ENCODE results near the gene C1orf159.

- no peak for TF ChIP-seq CTCF (IDR thresholded peaks at IDR 0.05)
- peak; percentile 39 to 55 for TF ChIP-seq POLR2A (IDR thresholded peaks at IDR 0.05)
Measured at GRCh38 chr1:1069056-1069710, 46.7 kb downstream of the C1orf159 start.
